ENCODE measurements around the gene LARGE2.
"Not testable (repeated sequence)": the region's sequence is repeated elsewhere in the genome, so short reads cannot be mapped to it uniquely, and the experiment has no call there.

LARGE2 gene

GRCh38 chr11:45896422-45896984 is 26.0 kb upstream of the LARGE2 start:
- DNase-seq = no peak

DNA sequence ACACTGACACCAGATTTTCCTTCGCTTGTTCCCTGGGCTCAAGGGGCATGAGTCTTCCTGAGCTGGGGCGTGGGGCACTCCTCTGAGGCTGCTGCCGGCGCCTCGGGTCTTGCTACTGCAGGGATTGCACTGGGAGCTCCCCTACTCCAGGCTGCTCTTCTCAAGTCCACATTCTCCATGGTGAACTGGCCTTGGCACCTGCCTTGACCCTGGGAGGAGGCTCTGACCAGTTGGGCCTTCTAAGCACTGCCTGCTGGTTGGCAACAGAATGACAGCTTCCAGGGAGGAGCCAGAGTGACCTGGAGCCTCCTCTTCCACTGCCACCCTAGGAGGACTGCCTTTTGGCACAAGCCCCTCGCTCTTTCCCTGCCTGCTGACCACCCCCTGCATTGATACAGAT is 24.9 kb upstream of the LARGE2 start:
- DNase-seq = no peak

GRCh38 chr11:45899086-45899447 is 23.4 kb upstream of the LARGE2 start:
- no peak for DNase-seq

GRCh38 chr11:45899448-45900174 is 22.8 kb upstream of the LARGE2 start:
- DNase-seq = peak; percentile 76

GRCh38 chr11:45900175-45900800 is 22.2 kb upstream of the LARGE2 start:
- DNase-seq = not testable (repeated sequence)

DNA sequence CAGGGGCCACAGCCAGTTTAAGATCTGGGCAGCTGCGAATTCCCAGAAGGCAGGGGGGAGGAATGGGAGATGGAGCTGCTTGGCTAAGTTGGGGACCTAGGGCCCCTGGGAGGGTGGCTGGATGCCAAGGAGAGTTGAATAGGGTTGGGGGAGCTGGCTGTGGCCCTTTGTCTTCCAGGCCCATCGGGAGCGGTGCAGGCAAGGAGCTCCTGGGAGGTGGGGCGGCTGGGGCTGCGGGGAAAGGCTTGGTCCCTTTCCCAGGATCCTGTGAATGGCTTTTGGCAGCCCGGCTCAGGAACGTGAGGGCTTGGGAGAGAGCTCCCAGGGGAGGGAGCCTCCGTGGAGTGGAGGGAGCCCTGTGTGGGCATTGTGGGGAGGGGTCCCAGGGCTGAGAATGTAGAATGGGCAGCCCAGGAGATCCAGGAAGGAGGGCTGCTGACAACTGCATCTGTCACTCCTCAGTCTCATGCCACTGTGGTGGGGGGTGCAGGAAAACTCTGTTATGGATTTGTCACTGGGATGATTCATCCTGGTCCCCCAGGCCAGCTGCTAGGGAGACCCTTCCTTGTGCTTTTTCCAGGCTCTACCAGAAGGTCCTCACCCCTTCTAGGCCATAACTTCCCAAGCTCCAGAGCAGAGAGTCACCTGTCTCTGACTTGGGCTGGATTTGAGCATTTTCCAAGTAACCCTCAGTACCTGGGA is 21.4 kb upstream of the LARGE2 start:
- DNase-seq = no peak

DNA sequence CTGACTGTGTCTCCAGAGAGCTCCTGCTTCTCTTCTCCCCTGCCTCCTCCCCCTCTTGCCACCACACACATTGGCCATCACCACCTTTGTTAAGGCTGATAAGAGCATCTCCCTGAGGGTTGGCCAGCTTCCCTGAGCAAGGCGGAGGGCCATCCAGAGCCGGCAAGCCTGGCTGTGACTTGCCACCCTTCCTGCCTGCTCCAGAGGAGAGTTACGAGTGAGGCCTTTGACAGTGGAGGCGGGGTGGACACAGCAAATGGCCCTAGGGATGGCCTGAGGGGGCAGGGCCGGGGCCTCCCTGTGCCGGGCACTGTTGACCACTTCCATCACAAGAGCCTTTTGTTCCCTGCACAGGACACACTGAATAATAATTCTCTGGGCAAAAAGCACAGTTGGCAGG is 20.8 kb upstream of the LARGE2 start:
- DNase-seq = no peak

GRCh38 chr11:45902452-45903380 is 19.7 kb upstream of the LARGE2 start:
- no peak for DNase-seq

GRCh38 chr11:45904309-45904915 is 18.0 kb upstream of the LARGE2 start:
- DNase-seq = no peak

- no peak for DNase-seq
These were observed 17.4 kb upstream of the LARGE2 start for GRCh38 chr11:45905095-45905494.

DNA sequence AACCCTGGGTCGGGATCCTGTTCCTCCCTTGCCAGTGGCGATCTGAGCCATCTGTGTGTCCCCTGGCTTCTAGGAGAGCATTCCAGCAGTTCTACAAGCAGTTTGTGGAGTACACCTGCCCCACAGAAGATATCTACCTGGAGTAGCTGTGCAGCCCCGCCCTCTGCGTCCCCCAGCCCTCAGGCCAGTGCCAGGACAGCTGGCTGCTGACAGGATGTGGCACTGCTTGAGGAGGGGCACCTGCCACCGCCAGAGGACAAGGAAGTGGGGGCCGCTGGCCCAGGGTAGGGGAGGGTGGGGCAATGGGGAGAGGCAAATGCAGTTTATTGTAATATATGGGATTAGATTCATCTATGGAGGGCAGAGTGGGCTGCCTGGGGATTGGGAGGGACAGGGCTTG is 16.9 kb upstream of the LARGE2 start:
- DNase-seq = not testable (repeated sequence)

- no peak for DNase-seq
These were observed 16.3 kb upstream of the LARGE2 start for GRCh38 chr11:45906096-45906682.

GRCh38 chr11:45906965-45907611 is 15.4 kb upstream of the LARGE2 start, which contains the start of gene FREY1:
Gene FREY1 (minus strand): TSS chr11:45907271. CDS start chr11:45907245, 26 bp downstream.
- DNase-seq = no peak

GRCh38 chr11:45907911-45908370 is 14.5 kb upstream of the LARGE2 start:
- DNase-seq = no peak

DNA sequence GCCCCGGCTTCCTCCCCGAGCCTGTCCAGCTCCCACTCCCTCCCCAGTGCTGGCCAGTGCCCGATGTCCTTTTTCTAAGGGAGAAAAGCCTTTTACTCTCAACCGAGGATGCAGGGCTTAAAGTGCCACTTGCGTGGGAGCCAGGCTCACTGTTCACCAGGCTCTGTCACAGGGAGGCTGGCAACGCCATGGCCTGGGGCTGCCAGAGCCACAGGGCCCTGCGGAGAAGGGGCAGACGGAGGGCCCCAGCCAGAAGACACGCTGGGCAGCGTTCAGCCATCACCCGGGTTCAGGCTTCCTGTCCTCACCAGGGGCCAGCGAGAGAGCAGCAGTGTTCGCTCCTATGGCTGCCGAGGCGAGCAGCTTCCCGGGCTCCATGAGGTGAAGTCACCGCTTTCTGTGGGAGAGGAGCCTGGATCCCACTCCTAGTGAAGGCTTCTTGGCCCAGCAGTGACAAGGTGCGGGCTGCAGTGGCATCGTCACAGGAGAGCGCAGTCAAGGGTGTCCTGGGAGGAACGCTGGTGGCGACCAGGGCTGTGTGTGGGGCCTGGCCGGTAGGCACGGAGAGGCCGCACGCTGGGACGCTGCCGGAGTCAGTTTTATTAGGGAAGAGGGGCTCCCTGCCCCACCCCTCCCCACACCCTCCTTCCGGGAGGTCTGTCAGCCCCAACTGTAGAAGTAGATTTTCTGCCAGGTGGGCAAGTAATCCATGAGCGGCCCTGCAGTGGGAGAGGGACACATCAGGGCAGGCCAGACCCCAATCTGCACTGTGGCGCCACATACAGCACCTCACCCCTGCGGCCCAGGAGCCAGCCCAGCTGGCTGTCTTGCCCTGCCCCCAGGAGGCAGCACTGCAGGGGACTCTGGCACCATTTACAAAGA is 12.6 kb upstream of the LARGE2 start:
- DNase-seq = no peak

- DNase-seq = no peak
These were observed 11.8 kb upstream of the LARGE2 start for GRCh38 chr11:45910623-45911022.

GRCh38 chr11:45913514-45913913 is 8.9 kb upstream of the LARGE2 start:
- no peak for DNase-seq

- no peak for DNase-seq
These were observed 8.4 kb upstream of the LARGE2 start for GRCh38 chr11:45913942-45914635.

DNA sequence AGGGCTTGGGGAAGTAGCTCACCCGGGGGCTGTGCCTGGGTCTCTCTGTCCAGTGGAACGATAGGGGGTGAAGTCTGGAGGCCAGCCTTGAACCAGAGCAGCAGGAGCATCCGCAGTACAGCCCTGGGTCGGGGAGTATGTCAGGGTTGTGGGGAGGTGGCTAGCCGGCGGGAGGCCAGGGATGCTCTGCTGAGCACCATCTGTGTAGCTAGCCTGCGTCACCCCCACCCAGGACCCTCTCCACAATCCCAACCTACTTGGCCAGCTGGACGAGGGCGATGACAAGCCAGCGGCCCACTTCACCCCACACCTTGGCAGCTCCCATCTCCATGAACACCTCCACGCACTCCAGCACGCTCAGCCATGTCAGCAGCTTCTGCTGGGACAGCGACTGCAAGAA is 7.0 kb upstream of the LARGE2 start:
- no peak for DNase-seq

DNA sequence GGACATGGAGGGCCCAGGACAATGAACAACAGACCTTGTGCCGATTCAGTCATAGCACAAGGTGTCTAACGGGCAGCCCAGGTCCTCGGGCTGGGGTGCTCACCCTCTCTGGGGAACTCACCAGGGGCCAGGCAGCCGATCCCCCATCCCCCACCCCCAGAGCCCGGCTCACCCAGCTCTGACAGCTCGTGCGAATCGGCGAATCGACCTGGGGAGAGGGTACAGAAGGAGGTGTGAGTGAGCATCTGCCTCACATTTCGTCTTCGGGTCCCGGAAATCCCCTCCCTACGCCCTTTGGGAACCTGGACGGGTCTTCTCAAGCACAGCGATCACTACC is 5.2 kb upstream of the LARGE2 start:
- no peak for DNase-seq
